Endothelial cell of umbilical vein (primary cell): ENCODE results near the gene RFX2. TPM values are rescaled to one million over a fixed set of nuclear protein-coding genes. Genes with fewer than 3 reads are reported as not detected.

Experiments
- BruUV-seq: library from RNA; stranded (reverse); fragments of 400-500 nt; replicated peaks from 2 replicates; lab custom pipeline; 2021; lab: Mats Ljungman, UMichigan
- CTCF ChIA-PET: fragments of 300-600, 350-600 bp; sonication (Branson Sonifier 250); formaldehyde crosslinking; loops from one replicate; lab custom pipeline; 2021; ENCODE audit warnings: antibody characterized with exemption, inconsistent platforms; lab: Charles Lee
- POLR2A ChIA-PET: fragments of 300-600, 350-600 bp; sonication (Branson Sonifier 250); formaldehyde crosslinking; loops from one replicate; lab custom pipeline; 2021; ENCODE audit warnings: antibody characterized with exemption, inconsistent platforms; lab: Charles Lee
- DNase-seq: peaks from one replicate; pipeline ENCODE4 v3.0.0-alpha.2; 2011; ENCODE audit warnings: low read depth, low spot score
- FAIRE-seq: peaks from 2 replicates; lab custom pipeline; 2011; peaks lifted over from hg19 to GRCh38; lab: Jason Lieb, UNC
- H2AFZ ChIP-seq: 2 replicates; pipeline ENCODE4 v1.6.0; 2012; ENCODE audit warnings: low read depth, low read length, control low read depth, inconsistent platforms
- H3K27ac ChIP-seq: 2 replicates; pipeline ENCODE4 v1.5.1; 2011; ENCODE audit warnings: low read depth, mild to moderate bottlenecking, control low read depth, low read length, moderate library complexity; ENCODE audit not compliant: insufficient read depth
- H3K27me3 ChIP-seq, 2 experiments: 2 replicates each; pipeline versions ENCODE4 v1.6.0 to v1.6.1; 2011; ENCODE audit warnings: low read length in 2 of 2, mixed read lengths in 1 of 2; ENCODE audit not compliant: control insufficient read depth in 2 of 2, insufficient read depth in 2 of 2
- H3K36me3 ChIP-seq, 2 experiments: 2 replicates in 1 of 2; 3 replicates in 1 of 2; pipeline ENCODE4 v1.5.1; 2011; ENCODE audit warnings: low read length in 2 of 2, mild to moderate bottlenecking in 1 of 2, moderate library complexity in 1 of 2; ENCODE audit not compliant: control insufficient read depth in 2 of 2, insufficient read depth in 2 of 2; ENCODE audit errors: extremely low read depth in 1 of 2
- H3K4me1 ChIP-seq: 3 replicates; pipeline ENCODE4 v1.5.1; 2011; ENCODE audit warnings: mild to moderate bottlenecking, low read length; ENCODE audit not compliant: control insufficient read depth, insufficient read depth; ENCODE audit errors: extremely low read depth
- H3K4me2 ChIP-seq: 2 replicates; pipeline ENCODE4 v1.6.1; 2011; ENCODE audit warnings: low read length, control low read depth, mixed read lengths; ENCODE audit not compliant: insufficient read depth
- H3K4me3 ChIP-seq, 3 experiments: fragments of 200-600 bp in 1 of 3; sonication (generic), shearing (Covaris generic) in 1 of 3; replicated peaks in 1 of 3; 2 replicates each; pipeline ENCODE4 v1.5.1; 2011 to 2016; ENCODE audit warnings: control low read depth in 3 of 3, low read length in 3 of 3, mild to moderate bottlenecking in 2 of 3, inconsistent platforms in 1 of 3, low read depth in 1 of 3, moderate library complexity in 1 of 3; ENCODE audit not compliant: insufficient read depth in 1 of 3
- H3K79me2 ChIP-seq: 2 replicates; pipeline ENCODE4 v1.6.0; 2012; ENCODE audit warnings: low read length, inconsistent platforms; ENCODE audit not compliant: control insufficient read depth, insufficient read depth
- H3K9ac ChIP-seq: replicated peaks from 2 replicates; pipeline ENCODE3; 2011; ENCODE audit warnings: low read length, control low read depth; ENCODE audit not compliant: insufficient read depth; ENCODE audit errors: extremely low read depth
- H3K9me1 ChIP-seq: replicated peaks from 3 replicates; pipeline ENCODE4 v1.6.0; 2011; ENCODE audit warnings: mild to moderate bottlenecking, low read length; ENCODE audit not compliant: control insufficient read depth, insufficient read depth; ENCODE audit errors: extremely low read depth
- H3K9me3 ChIP-seq: replicated peaks from 2 replicates; pipeline ENCODE4 v1.5.1; 2012; ENCODE audit warnings: low read length, inconsistent platforms; ENCODE audit not compliant: control insufficient read depth, insufficient read depth
- H4K20me1 ChIP-seq: replicated peaks from 2 replicates; pipeline ENCODE3; 2011; ENCODE audit warnings: mild to moderate bottlenecking, low read length; ENCODE audit not compliant: control insufficient read depth, insufficient read depth; ENCODE audit errors: extremely low read depth
- CTCF ChIP-seq, 2 donors: IDR thresholded peaks; 1 replicate in 1 of 2; 2 replicates in 1 of 2; pipeline ENCODE4 v1.5.1; 2011; ENCODE audit warnings: low read length in 2 of 2, mild to moderate bottlenecking in 2 of 2, moderate library complexity in 2 of 2, control low read depth in 1 of 2, inconsistent platforms in 1 of 2, low read depth in 1 of 2; ENCODE audit not compliant: insufficient read depth in 1 of 2; ENCODE audit errors: extremely low read depth in 1 of 2
- EZH2 ChIP-seq: IDR thresholded peaks from 2 replicates; pipeline ENCODE4 v1.6.1; 2012; ENCODE audit warnings: borderline replicate concordance, low read depth, mild to moderate bottlenecking, moderate library complexity, low read length, inconsistent platforms; ENCODE audit not compliant: severe bottlenecking
- FOS ChIP-seq: IDR thresholded peaks from 2 replicates; pipeline ENCODE4 v1.6.1; 2011; ENCODE audit warnings: mild to moderate bottlenecking, low read length, moderate library complexity, borderline replicate concordance; ENCODE audit not compliant: insufficient read depth
- GATA2 ChIP-seq: IDR thresholded peaks from 2 replicates; pipeline ENCODE4 v1.7.0; 2011; ENCODE audit warnings: low read depth, mild to moderate bottlenecking, moderate library complexity, mixed read lengths, low read length; ENCODE audit not compliant: insufficient read length, insufficient read depth
- JUN ChIP-seq: IDR thresholded peaks from 2 replicates; pipeline ENCODE4 v1.6.1; 2011; ENCODE audit warnings: borderline replicate concordance, low read depth; ENCODE audit not compliant: insufficient read length, insufficient read depth
- MAX ChIP-seq: IDR thresholded peaks from 2 replicates; pipeline ENCODE4 v1.6.1; 2011; ENCODE audit not compliant: insufficient read depth, insufficient read length
- MYC ChIP-seq: IDR thresholded peaks from one replicate; pipeline ENCODE4 v1.6.1; 2011; ENCODE audit warnings: mild to moderate bottlenecking, low read depth, low read length
- POLR2A ChIP-seq: IDR thresholded peaks from 2 replicates; pipeline ENCODE4 v1.6.1; 2012; ENCODE audit warnings: low read depth, mild to moderate bottlenecking, control low read depth, low read length
- POLR2AphosphoS5 ChIP-seq: IDR thresholded peaks from 2 replicates; pipeline ENCODE4 v1.6.1; 2012; ENCODE audit warnings: low read depth, mild to moderate bottlenecking, control low read depth, low read length, moderate library complexity; ENCODE audit not compliant: insufficient read depth
- dilution Hi-C: fragments of 300-500 bp; cut with MboI; formaldehyde crosslinking; loops from one replicate; pipeline ENCODE4 v1.15.0; 2019; ENCODE audit warnings: low sequenced_read_pairs; ENCODE audit not compliant: extremely low pct_ligation_motif_present
- intact Hi-C: fragments of 100-400 bp; cut with micrococcal nuclease; formaldehyde crosslinking; loops from one replicate; pipeline ENCODE4 v1.10.0; 2022
- polyA plus RNA-seq, 4 experiments: library from polyadenylated mRNA; depleted of rRNA in 3 of 4; stranded (reverse) in 3 of 4; unstranded in 1 of 4; fragments of >200 nt; gene quantifications; 2 replicates each; pipeline versions ENCODE4 v1.2.1 to v1.2.3, GENCODE V29; 2011 to 2012; ENCODE audit warnings: missing spikeins in 1 of 4
- total RNA-seq: library from RNA; stranded (reverse); gene quantifications from 2 replicates; pipeline ENCODE4 v1.2.3, GENCODE V29; 2021

The RFX2 gene
- total and polyA plus RNA-seq, 2 donors (not counting 3 experiments of a cell fraction or from before 2014, with no cell fraction given) = 16.1 to 19.0 TPM

DNA sequence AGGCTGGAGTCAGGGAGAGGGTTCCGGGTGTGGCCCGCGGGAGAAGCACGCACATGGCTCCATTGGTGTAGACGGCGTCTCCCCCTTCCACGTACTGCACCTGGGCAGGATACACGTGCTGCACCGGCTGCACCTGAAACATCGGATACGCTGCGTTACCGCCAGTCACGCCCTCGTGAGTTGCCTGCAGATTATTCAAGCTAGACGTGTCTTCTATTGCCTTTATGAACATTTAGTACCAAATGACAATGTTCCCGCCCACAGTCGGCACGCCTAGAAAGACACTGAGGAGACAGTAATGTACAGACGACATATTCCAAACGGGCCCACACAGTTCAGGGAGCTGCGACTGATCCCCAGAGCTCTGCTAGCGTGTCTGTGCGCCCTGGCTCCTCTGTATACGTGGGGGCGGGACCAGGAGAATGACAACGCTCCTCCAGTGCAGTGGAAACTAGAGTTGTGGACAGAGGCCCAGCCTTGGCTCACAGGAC, 68.3 kb downstream of the RFX2 start:
- Histone ChIP-seq H3K9me3 (no peaks in the 10 kb centered on the region), H2AFZ (no peak overlapping the region), H3K36me3 (peaks cover 3 to 4% of the 10 kb centered on the region in 2 experiments), H3K27me3 (no peaks in the 10 kb centered on the region), H3K9ac (no peak overlapping the region), H4K20me1 (no peaks in the 10 kb centered on the region), H3K4me3 (no peak overlapping the region), H3K4me1 (no peaks in the 10 kb centered on the region), H3K79me2 (no peaks in the 10 kb centered on the region), H3K4me2 (no peak overlapping the region), H3K27ac (no peak overlapping the region), H3K9me1 (no peaks in the 10 kb centered on the region)
- POLR2A ChIA-PET = no interaction called here
- CTCF ChIA-PET = interaction anchor here (0.8 kb wide), 1 partner anchor 55 kb away, joined by 3 read pairs; no protein-coding TSS in a partner anchor
- TF ChIP-seq GATA2 (no peak), POLR2AphosphoS5 (no peak), MYC (no peak), FOS (no peak), JUN (no peak), POLR2A (no peak), CTCF (IDR thresholded peaks at IDR 0.05; ENCODE audit: extremely low read depth in 1 of 2, insufficient read depth in 1 of 2, low read depth in 1 of 2, low read length in 2 of 2) (no peak), MAX (no peak), EZH2 (no peak)
- dilution Hi-C loops (loop anchor here (25.0 kb wide), 1 partner anchor 95 kb away; the partner anchor contains the start of gene ACSBG2), intact Hi-C loops (no loop called here)
- BruUV-seq = no TSS peak
- FAIRE-seq (no peak), DNase-seq (no peak)
